Measurements from ENCODE around the gene HES4.
"Not testable (repeated sequence)": the region's sequence is repeated elsewhere in the genome, so short reads cannot be mapped to it uniquely, and the experiment has no call there.

HES4 gene

DNA sequence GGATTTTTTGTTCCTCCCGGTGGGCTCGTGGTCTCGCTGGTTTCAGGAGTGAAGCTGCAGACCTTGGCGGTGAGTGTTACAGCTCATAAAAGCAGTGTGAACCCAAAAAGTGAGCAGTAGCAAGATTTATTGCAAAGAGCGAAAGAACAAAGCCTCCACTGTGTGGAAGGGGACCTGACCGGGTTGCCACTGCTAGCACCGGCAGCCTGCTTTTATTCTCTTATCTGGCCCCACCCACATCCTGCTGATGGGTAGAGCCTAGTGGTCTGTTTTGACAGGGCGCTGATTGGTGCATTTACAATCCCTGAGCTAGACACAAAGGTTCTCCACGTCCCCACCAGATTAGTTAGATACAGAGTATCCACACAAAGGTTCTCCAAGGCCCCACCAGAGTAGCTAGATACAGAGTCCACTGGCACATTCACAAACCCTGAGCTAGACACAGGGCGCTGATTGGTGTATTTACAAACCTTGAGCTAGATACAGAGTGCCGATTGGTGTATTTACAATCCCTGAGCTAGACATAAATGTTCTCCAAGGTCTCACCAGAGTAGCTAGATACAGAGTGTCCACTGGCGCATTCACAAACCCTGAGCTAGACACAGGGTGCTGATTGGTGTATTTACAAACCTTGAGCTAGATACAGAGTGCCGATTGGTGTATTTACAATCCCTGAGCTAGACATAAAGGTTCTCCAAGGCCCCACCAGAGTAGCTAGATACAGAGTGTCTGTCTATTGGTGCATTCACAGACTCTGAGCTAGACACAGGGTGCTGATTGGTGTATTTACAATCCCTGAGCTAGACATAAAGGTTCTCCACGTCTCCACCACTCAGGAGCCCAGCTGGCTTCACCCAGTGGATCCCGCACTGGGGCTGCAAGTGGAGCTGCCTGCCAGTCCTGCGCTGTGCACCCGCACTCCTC lies 17.8 kb upstream of the HES4 start:
- not testable (repeated sequence) for DNase-seq

DNA sequence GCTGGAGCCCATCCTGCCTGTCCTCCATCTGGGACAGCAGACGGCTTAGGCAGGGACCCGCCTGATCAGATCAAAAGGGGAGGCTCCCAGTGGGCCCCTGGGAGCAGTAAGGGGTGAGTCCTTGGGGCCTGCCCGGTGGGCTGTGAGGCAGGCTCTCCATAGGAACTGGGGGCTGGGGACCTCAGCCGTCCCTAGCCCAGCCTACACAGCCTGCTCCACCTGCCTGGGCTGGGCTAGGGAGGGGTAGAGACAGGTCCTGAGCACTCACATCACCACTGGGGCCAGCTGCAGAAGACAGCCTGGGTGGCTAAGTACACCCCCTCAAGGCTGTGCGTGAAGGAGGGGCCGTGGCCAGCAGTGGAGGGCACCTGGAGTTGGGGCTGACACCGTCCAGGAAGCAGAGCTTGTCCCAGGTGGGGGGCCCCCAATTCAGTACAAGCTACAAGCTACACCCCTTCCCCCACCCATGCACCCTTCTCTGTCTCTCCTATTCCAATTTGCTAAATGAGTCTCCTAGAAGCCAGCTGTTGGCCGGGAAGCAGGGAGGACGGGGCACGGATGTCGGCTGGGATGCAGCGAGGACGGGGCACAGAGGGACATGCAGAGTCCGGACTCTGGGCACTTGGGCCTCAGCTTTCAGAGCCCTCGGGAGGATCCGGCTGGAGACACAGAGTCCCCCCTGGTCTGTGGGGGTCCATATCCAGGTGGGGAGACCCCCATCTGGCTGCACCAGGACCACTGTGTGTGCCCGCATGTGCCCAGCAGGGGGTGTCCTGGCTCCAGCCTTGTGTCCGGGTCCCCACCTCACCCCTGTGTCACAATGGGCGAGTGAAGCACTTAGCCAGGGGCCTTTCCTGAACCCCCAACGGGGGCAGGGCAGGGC lies 15.1 kb upstream of the HES4 start:
- no peak for DNase-seq

DNA sequence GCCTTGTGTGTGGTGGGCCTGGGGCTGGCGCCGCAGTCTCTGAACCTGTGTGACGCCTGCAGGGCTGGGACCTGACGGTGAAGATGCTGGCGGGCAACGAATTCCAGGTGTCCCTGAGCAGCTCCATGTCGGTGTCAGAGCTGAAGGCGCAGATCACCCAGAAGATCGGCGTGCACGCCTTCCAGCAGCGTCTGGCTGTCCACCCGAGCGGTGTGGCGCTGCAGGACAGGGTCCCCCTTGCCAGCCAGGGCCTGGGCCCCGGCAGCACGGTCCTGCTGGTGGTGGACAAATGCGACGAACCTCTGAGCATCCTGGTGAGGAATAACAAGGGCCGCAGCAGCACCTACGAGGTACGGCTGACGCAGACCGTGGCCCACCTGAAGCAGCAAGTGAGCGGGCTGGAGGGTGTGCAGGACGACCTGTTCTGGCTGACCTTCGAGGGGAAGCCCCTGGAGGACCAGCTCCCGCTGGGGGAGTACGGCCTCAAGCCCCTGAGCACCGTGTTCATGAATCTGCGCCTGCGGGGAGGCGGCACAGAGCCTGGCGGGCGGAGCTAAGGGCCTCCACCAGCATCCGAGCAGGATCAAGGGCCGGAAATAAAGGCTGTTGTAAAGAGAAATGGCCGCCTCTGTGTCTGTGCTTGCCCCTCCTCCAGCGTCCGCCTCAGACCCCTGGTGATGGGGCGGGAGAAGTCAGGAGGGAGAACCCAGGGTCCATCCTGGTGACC lies 14.2 kb upstream of the HES4 start:
- peak; percentile 47 for DNase-seq

DNA sequence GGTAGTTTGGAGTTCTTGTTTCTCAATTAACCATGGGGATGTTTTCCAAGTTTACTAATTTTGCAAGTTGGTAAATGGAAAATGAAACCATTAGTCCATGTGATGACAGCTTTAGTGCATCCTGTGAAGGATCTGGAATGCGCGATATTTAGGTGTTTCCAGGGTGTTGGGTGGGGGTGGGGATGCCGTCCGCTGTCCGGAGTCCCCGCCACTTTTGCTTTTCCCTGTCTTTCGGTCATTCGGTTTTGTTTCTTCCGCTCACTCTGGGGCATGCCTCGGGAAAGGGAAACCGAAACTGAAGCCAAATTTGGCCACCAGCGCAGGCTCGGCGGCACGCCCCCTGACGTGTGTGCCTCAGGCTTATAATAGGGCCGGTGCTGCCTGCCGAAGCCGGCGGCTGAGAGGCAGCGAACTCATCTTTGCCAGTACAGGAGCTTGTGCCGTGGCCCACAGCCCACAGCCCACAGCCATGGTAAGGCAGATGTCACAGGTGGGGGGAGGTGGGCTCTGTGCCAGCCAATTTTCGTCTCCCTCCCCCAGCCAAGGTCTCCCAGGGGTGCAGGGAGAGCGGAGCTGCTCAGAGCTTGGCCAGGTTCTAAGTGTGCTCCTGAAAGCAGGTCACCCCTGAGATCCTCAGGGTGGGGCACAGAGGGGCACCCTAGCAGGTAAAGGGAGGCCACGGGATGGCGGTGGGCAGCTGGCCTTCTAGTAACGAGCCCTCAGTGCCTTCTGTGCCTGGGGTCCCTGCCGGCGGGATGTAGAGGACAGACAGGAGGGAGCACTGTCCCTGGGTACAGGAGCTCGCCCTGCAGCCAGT lies 13.4 kb upstream of the HES4 start, which contains the start of gene ISG15:
ISG15 (plus strand) TSS at position 393 of the 817 bp plus-strand sequence; CDS start at position 470, 77 bp downstream.
- DNase-seq: peak; percentile 81

DNA sequence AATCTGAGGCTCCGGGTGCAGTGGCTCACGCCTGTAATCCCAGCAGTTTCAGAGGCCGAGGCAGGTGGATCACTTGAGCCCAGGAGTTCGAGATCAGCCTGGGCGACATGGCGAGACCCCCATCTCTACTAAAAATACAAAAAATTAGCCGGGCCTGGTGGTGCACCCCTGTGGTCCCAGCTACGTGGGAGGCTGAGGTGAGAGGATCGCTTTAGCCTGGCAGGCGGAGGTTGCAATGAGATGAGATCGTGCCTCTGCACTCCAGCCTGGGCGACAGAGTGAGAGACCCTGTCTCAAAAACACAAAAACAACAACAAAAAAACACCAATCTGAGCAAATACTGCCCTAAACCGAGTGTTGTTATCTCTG lies 12.8 kb upstream of the HES4 start:
- not testable (repeated sequence) for DNase-seq

DNA sequence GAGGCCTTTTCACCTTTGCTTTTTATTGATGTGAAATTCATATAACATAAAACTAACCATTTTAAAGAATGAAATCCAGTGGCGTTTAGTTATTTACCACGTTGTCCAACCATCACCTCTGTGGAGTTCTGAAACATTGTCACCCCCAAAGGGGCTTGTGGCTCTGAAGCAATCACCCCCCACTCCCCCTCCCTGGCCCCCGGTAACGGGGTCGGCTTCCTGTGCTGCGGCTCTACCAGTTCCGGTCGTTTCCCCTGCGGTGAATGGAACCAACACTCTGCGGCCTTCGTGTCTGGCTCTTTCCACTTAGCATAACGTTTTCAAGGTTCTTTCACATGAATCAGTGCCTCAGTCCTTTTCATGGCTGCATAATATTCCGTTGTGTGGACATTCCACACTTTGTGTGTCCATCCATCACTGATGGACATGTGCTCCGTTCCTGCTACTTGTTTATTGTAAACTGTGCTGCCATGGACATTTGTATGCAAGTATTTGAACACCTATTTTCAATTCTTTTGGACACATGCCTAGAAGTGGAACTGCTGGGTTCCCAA lies 11.6 kb upstream of the HES4 start:
- DNase-seq: no peak

DNA sequence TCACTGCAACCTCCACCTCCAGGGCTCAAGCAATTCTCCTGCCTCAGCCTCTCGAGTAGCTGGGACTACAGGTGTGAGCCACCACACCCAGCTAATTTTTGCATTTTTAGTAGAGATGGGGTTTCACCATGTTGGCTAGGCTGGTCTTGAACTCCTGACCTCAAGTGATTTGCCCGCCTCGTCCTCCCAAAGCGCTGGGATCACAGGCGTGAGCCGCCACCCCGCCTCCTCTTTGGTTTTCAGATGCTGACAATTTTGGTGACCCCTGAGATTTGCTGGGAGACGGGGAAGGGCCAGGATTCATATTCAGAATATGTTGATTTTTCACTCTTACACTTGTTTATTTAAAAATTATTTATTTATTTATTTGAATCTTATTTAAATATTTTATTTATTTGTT lies 10.2 kb upstream of the HES4 start:
- not testable (repeated sequence) for DNase-seq

DNA sequence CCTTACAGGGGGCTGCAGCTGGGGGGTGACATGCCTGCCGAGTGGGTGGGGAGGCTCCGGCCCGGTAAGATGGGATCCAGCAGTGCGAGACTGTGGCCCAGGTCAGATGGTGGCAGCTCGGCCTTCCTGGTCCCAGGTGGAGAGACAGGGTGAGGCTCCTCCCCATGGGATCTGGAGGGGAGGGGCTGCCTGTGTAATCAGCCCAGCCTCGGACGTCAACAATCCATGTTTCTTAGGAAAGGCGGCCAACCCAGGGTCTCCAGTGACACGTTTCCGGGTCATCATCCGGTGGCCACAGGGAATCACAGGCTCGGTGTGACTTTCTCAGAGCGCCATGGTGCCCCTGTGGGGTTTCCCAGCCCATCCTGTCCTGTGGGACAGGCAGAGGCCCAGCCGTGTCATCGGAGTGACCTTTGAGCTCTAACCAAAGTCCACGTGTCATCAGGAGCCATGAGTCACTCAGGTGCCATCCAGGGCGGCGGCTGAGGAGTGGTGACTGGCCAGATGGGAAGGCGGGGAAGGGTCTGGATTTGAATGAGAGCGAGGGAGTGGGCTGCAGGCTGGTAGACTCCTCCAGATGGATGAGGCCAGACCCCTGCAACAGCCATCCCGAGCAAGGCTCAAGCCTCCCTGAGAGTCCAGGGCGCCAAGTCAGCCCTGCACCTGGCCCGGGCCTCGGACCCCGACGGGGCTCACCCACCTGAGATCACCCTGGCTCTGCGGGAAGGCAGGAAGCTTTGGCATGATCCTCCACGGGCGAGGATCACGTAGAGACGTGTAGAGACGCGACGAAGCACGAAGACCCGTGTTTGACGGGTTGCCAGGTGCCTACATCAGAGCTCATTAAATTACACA lies 6.6 kb upstream of the HES4 start:
- no peak for DNase-seq

DNA sequence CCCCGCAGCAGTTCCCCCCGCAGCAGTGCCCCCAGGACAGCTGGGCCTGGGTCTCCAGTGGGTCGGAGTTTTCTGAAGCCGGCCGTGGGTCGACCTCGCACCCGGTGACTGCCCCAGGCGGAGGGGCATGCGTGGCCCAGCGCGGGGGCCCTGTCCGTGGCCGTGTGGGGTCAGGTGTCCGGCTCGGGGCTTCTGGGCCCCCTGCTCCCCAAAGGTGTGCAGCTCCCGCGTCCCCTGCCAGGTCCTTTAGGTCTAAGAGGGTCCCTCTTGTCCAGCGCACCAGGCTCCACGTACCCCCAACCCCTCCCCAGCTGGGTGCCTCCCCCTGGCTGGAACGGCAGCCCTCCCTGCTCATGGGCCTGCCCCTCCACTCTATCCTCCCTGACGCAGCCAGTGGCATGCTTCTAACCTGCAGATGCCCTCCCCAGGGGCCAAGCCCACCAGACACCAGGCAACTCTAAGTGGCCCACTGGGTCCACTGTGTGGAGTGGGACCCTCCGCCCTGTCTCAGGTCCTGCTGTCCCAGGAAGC lies 5.9 kb upstream of the HES4 start:
- no peak for DNase-seq

DNA sequence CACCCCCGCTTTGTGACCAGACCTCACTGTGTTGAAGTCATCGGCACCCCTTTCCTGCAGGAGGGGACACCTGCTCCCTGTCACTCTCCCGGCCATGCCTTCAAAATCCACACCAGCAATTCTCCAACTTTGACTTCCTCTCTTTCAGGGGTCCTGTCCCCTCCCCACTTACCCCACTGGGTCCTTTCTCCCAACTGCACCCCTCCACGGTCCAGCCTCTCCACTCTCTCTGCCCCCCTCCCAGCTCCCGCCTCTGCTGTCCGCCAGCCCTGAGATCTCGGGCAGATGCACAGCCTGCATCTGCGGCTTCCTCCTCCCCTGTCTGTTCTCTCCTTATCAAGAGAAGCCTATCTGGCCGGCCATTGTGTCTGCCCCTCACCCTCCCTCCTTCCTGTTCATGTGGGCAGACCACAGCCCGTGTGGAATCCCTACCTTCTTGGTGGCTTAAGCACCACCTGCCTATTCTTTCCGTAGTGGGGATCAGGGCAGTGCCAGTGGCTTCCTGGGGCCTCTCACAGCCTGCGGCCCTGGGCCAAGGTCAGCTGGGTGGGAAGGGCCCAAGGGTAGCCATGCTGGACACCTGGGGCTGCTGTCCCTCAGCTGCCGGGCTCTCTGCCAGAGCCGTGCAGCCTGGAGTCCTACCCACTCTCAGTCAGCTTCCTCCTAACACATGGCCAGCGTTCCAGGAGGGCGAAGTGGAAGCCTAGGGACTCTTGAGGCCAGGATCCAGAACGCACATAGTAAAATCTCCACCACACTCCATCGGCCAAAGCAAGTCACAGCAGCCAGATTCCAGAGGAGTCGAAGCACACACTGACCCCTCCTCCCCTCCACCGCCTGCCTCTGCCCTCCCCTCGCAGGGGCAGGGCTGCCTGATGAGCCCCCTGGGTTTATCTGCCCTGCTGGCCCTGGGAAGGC lies 5.1 kb upstream of the HES4 start:
- DNase-seq: no peak

DNA sequence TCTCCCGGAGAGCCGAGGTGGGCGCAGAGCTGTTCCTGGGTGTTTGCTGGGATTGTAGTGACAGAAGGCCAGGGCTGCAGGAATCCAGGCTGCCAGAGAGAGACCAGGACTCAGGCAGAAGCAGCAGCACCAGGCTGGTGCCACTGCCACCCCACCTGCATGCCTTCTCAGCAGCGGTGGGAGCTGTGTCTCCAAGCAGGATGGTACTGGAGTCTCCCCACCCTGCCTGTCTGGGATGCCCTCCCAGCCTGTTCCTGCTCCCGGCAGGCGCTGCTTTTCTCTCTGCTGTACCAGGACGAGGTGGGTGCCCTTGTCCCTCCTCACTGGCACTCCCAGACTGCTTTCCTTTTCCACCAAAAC lies 4.5 kb upstream of the HES4 start:
- no peak for DNase-seq

DNA sequence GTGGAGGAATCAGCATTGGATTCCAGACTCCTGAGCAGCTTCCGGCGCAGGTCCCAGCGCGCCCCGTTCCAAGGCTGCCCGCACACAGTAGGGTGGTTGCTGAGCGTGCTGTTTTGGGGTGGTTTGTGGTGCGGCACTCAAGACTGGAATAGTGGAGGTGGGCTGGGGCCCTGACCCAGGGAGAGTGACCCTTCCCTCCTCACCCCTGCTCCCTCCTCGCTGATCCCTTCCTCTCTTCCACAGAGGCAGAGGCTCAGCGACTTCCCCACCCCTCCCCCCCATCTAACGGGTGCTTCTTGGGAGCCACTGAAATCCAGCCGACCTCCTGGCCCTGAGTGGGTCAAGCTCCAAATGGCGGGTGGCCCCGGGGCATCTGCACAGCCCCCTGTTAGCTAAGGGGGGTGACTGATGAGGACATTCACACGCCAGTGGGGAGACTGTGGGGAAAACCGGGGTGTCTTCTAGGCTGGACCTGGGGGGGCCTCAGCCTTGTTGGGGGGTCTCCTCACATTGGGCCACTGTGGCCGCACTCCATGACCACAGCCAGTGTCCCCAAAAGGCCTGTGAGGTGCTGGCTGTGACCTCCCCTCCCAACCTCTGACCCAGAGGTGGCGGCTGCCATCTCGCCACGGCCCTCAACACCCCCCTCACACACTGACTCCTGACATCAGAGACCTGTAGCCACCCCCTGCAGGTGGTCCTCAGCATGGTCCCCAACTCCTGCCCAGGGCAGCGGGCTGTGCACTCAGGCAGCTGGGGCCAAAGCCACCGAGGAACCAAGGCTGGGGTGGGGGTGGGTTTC lies 3.9 kb upstream of the HES4 start:
- DNase-seq: no peak

DNA sequence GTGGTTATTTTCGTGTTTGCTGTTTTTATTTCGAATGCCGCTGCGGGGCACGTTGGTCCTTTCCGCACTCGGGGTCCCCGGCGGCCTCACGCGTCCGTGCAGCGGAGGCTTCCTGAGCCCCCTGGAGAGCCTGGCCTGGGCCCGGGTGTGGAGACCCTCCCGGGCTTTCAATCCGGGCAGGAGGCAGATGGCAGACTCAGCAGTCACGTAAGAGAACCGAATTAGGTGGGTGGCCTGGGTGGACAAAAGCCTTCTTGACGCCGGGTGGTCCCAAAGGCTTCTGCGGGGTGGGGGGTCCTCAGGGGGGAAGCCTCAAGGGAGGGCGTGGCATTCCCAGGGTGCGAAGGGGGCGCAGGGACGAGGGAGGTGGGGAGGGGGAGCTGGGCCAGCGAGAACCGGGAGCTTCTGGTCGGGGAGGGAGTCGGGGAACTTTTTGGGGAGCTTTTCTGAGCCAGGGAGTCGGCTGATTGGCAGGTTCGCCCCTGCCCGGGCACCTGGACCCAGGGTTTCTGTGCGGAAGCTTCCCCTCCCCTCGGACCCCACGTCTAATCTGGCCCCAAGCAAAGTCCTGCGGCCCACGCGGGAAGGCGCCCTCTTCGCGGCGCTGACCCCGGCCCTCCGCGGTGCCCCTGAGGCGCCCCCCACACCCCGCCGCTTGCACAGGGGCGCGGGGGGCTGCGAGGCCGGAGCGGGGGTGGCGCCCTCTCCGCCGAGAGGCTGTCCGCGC lies 1.3 kb upstream of the HES4 start:
- DNase-seq: peak; percentile 4

DNA sequence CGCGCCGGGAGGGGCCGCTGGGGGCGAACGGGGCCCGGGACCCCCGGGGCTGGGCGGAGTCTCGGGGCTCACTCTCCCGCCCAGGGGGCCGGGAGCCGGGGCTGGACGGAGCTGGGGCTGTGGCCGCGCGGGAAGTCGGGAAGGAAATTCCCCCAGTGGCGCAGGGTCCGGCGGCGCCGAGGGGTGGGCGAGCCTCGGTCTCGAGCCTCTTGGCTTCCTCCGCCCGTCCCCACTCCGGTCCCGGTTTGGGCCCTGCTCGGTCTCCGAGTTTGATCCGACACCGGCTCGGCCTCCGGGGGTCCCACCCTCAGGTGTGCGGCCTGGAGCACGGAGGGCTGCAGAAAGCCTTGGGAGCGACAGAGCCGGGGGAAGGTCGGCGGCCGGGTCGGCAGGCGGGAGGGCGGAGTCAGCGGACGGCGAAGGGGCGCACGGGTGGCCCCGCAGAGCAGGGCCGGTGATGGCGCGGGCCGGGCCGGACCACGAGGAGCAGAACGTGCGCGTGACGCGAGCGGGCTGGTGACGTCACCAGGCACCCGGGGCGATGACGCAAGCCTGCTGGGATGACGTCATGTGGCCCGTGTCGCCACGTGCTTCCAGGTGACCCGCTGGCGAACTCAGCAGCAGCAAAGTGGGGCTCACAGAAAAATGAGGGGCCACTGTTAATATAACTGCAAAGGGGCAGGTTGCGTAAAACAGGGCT lies 610 bp upstream of the HES4 start:
- DNase-seq: peak; percentile 71

DNA sequence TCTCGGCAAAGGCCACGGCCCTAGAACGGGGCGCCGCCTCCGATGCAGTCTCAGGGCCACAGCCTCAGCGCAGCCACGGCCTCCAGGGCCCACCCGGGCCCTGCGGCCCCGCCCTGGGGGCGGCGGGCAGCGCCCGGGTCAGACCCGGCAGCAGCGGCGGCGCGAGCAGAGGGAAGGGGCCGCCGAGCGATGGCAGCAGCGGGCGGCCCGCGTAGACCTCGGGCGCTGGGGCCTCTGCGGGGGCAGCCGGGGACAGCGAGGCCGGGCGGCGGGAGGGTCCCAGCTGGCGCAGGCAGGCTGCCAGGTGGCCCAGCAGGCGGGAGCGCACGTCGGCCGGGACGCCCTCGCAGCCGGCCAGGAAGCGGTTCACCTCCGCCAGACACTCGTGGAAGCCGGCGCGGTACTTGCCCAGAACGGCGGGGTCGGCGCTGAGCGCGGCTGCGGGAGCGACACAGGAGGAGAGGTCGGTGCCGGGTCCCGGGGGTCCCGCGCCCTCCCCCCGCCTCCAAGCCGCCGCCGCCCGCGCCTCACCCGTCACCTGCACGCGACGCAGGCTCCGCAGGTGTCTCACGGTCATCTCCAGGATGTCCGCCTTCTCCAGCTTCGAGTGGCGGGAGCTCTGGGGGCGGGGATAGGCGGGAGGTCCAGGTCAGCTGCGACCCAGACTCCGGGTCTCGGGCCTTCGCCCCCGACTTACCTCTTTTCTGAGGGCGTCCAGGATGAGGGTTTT lies 737 bp downstream of the HES4 start:
- no peak for DNase-seq

DNA sequence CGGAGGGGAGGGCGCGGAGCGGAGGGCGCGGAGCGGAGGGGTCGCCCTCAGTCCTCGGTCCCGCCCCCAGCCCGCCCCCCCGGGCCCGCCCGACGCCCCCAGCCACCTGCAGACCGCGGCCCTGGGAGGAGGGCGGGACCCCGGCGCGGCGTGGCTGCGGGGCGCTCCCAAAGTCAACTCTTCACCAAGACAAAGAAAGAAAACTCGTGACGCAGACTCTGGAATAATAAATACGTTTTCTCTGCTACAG lies 1.2 kb downstream of the HES4 start:
- no peak for DNase-seq
